B cell (primary cell): ENCODE results near the gene SPATA20.

Source experiments
- EZH2 ChIP-seq: IDR thresholded peaks from 2 replicates; pipeline ENCODE4 v1.6.1; 2012; ENCODE audit warnings: borderline replicate concordance, low read depth, mild to moderate bottlenecking, moderate library complexity, low read length; ENCODE audit not compliant: insufficient read depth, poor library complexity, severe bottlenecking
- TF ChIP-seq, protein P1 (sequence below): fragments of 200-600 bp; IDR thresholded peaks from one replicate; pipeline ENCODE4 v1.8.0; 2022; ENCODE audit warnings: antibody characterized with exemption, mild to moderate bottlenecking

DNA sequence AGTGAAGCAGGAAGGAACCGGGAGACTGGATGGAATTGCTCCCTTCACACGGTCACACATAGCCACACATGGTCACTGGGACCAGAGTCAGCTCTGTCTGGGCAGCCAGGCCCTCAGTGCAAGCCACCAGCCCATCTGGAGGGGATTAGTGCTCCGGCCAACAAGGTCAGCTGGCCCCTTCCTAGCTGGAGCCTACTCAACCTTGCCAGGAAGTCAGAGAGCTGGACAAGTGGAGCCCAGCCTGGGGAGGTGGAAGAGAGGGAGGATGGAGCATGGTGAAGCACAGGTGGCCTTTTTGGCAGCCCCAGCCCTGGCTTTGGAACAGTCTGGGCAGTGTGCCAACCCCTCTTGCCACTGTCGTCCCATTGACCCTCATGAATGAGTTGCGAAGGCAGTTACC is 9.8 kb downstream of the SPATA20 start:
- TF ChIP-seq, protein P1, sequence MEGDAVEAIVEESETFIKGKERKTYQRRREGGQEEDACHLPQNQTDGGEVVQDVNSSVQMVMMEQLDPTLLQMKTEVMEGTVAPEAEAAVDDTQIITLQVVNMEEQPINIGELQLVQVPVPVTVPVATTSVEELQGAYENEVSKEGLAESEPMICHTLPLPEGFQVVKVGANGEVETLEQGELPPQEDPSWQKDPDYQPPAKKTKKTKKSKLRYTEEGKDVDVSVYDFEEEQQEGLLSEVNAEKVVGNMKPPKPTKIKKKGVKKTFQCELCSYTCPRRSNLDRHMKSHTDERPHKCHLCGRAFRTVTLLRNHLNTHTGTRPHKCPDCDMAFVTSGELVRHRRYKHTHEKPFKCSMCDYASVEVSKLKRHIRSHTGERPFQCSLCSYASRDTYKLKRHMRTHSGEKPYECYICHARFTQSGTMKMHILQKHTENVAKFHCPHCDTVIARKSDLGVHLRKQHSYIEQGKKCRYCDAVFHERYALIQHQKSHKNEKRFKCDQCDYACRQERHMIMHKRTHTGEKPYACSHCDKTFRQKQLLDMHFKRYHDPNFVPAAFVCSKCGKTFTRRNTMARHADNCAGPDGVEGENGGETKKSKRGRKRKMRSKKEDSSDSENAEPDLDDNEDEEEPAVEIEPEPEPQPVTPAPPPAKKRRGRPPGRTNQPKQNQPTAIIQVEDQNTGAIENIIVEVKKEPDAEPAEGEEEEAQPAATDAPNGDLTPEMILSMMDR = no peak
- no peak for TF ChIP-seq EZH2
